ENCODE measurements around the gene APBB2. TPM values are rescaled to one million over a fixed set of nuclear protein-coding genes. Genes with fewer than 3 reads are reported as not detected.
A peak's percentile ranks its signal among the peaks of the same experiment; 100 is the strongest.

Gene APBB2
- total RNA-seq, 2 donors from 2014 or later, result 134 to 137 TPM

DNA sequence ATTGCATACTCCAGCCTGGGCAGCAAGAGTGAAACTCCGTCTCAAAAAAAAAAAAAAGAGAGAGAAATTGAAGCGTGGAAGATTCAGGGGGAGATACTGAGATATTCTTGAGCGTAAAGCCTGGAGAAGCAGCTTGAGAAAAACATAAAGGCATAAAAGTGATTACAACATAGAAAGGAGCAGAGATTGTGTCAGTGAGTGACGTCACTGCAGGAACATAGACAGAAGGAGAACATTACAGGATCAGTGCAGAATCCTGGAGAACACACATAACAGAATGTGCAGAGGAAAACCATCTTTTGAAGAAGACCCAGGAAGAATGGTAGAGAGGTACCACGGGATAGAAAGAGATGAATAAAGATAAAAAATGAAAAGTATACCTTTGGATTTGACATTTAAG is 147.0 kb downstream of the APBB2 start:
- TF ChIP-seq, protein P1, sequence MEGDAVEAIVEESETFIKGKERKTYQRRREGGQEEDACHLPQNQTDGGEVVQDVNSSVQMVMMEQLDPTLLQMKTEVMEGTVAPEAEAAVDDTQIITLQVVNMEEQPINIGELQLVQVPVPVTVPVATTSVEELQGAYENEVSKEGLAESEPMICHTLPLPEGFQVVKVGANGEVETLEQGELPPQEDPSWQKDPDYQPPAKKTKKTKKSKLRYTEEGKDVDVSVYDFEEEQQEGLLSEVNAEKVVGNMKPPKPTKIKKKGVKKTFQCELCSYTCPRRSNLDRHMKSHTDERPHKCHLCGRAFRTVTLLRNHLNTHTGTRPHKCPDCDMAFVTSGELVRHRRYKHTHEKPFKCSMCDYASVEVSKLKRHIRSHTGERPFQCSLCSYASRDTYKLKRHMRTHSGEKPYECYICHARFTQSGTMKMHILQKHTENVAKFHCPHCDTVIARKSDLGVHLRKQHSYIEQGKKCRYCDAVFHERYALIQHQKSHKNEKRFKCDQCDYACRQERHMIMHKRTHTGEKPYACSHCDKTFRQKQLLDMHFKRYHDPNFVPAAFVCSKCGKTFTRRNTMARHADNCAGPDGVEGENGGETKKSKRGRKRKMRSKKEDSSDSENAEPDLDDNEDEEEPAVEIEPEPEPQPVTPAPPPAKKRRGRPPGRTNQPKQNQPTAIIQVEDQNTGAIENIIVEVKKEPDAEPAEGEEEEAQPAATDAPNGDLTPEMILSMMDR (IDR thresholded peaks at IDR 0.05), result no peak
- ATAC-seq (ENCODE audit: insufficient number of reproducible peaks, low FRiP score, low read depth) (no peak), DNase-seq (ENCODE audit: low spot score) (no peak)
- H3K27ac ChIP-seq, result no peak overlapping the region
- no peak overlapping the region for H3K4me3 ChIP-seq
- H3K9me3 ChIP-seq, result no peaks in the 10 kb centered on the region
- no peaks in the 10 kb centered on the region for H3K27me3 ChIP-seq (replicated peaks; ENCODE audit: insufficient read depth)
- peaks cover 24 to 52% of the 10 kb centered on the region in 2 donors for H3K4me1 ChIP-seq (ENCODE audit: control insufficient read depth in 1 of 2, low read depth in 2 of 2)
- no peaks in the 10 kb centered on the region for H3K36me3 ChIP-seq

DNA sequence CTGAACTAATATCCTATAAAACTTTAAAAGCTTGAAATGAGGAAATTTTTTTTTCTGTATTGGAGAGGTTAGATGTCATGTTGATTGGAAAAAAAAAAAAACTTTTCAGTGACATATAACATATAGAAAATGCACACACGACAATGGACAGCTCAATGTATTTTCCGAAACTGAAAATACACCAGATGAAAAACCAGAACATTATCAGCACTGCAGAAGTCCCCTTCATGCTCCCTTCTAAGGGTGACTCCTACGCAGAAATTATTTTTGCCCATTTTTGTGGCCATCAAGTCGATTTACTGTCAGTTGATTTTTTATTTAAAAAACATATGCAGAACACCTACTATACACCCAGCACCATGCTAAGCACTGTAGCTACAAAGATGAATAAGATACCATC is 148.3 kb downstream of the APBB2 start:
- TF ChIP-seq, protein P1 (IDR thresholded peaks at IDR 0.05), result no peak
- no peak for DNase-seq (ENCODE audit: low spot score)
- Histone ChIP-seq H3K4me1 (ENCODE audit: control insufficient read depth in 1 of 2, low read depth in 2 of 2) (peaks cover 22 to 51% of the 10 kb centered on the region in 2 donors), H3K9me3 (no peaks in the 10 kb centered on the region), H3K4me3 (no peak overlapping the region), H3K36me3 (no peaks in the 10 kb centered on the region), H3K27me3 (replicated peaks; ENCODE audit: insufficient read depth) (no peaks in the 10 kb centered on the region), H3K27ac (no peak overlapping the region)
- ATAC-seq (ENCODE audit: insufficient number of reproducible peaks, low FRiP score, low read depth), result no peak

DNA sequence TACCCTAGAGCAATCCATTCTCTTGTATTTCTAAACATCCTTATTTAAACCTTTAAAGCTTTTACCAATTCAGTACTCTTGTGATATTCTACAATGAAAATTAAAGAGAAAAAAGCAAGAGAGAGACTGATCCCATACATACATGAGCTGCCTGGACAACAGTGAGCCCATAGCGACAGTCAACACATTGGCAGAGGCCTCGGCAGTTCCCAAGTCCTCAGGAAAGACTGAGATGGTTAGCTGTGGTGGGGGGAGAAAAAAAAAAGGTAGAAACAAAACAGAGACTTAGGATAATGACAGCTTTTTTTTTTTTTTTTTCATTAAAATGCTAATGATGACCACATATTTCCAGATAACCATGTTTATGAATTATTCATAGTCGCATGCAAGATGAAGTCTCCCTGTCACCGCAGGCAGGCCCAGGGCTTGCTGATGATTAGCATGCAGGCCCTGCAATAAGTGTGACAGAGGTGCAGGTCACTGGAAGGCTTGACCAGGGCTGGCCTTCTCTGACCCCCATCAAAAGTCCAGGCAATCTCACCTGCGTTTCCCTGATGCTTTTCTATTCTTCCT is 148.8 kb downstream of the APBB2 start:
- DNase-seq (ENCODE audit: low spot score) (no peak), ATAC-seq (ENCODE audit: insufficient number of reproducible peaks, low FRiP score, low read depth) (no peak)
- Histone ChIP-seq H3K27ac (no peak overlapping the region), H3K36me3 (no peaks in the 10 kb centered on the region), H3K4me1 (ENCODE audit: control insufficient read depth in 1 of 2, low read depth in 2 of 2) (peaks cover 24 to 51% of the 10 kb centered on the region in 2 donors), H3K27me3 (replicated peaks; ENCODE audit: insufficient read depth) (no peaks in the 10 kb centered on the region), H3K9me3 (no peaks in the 10 kb centered on the region), H3K4me3 (no peak overlapping the region)
- TF ChIP-seq, protein P1 (IDR thresholded peaks at IDR 0.05), result no peak

DNA sequence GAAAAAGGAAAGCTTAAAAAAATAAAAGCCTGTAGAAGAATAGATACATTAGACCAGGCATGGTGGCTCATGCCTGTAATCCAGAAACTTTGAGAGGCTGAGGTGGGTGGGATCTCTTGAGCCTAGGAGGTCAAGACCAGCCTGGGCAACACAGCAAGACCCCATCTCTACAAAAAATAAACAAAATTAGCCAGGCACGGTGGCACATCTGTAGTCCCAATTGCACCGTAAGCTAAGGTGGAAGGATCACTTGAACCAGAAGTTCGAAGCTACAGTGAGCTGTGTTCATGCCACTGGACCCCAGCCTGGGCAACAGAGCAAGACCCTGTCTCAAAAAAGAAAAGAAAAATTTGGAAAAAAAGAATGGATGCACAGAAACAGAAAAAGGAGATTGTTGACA is 149.4 kb downstream of the APBB2 start:
- Histone ChIP-seq H3K4me1 (ENCODE audit: control insufficient read depth in 1 of 2, low read depth in 2 of 2) (peaks cover 29 to 51% of the 10 kb centered on the region in 2 donors), H3K27me3 (replicated peaks; ENCODE audit: insufficient read depth) (no peaks in the 10 kb centered on the region), H3K9me3 (no peaks in the 10 kb centered on the region), H3K36me3 (no peaks in the 10 kb centered on the region), H3K27ac (no peak overlapping the region), H3K4me3 (no peak overlapping the region)
- TF ChIP-seq, protein P1 (IDR thresholded peaks at IDR 0.05), result no peak
- DNase-seq (ENCODE audit: low spot score) (no peak), ATAC-seq (ENCODE audit: insufficient number of reproducible peaks, low FRiP score, low read depth) (no peak)

DNA sequence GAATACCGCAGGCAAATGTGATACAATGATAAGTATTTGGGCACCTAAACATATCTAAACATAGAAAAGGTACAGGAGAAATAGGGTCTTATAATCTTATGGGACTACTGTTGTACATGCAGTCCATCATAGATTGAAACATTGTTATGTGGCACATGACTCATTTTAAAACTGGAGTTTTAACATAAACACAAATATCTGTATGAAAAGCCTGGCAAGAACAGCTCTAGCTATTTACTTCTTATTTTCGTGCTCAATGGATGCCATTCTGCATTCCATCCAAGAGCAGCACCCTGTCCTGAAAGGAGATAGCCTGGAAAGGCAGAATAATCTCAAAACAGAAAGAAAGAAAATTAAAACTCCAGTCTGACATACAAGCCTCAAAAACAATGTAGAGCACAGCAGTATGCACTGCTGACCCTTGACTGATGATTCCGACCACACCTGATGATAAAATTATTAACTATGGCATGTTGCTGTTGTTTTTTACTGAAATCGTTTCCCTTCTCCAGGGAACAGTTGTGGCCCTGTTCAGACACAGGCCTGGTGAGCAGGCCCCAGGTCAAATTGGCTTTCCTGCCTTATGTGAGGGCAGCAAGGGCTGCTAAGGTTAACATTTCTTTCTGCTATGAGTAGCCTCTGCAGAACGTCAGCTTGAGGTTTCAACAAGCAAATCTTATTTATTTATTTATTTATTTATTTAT is 152.7 kb downstream of the APBB2 start:
- TF ChIP-seq, protein P1 (IDR thresholded peaks at IDR 0.05), result no peak
- Histone ChIP-seq H3K27me3 (replicated peaks; ENCODE audit: insufficient read depth) (no peaks in the 10 kb centered on the region), H3K27ac (peak overlapping the region; percentile 42 to 50), H3K9me3 (no peaks in the 10 kb centered on the region), H3K36me3 (no peaks in the 10 kb centered on the region), H3K4me3 (no peak overlapping the region), H3K4me1 (ENCODE audit: control insufficient read depth in 1 of 2, low read depth in 2 of 2) (peaks cover 28 to 42% of the 10 kb centered on the region in 2 donors)
- DNase-seq (ENCODE audit: low spot score) (no peak), ATAC-seq (ENCODE audit: insufficient number of reproducible peaks, low FRiP score, low read depth) (no peak)
